8988T (cell line): ENCODE measurements around the gene GLIS2.

Experiments
- DNase-seq: peaks from one replicate; pipeline ENCODE4 v3.0.0; 2011

The GLIS2 gene

DNA sequence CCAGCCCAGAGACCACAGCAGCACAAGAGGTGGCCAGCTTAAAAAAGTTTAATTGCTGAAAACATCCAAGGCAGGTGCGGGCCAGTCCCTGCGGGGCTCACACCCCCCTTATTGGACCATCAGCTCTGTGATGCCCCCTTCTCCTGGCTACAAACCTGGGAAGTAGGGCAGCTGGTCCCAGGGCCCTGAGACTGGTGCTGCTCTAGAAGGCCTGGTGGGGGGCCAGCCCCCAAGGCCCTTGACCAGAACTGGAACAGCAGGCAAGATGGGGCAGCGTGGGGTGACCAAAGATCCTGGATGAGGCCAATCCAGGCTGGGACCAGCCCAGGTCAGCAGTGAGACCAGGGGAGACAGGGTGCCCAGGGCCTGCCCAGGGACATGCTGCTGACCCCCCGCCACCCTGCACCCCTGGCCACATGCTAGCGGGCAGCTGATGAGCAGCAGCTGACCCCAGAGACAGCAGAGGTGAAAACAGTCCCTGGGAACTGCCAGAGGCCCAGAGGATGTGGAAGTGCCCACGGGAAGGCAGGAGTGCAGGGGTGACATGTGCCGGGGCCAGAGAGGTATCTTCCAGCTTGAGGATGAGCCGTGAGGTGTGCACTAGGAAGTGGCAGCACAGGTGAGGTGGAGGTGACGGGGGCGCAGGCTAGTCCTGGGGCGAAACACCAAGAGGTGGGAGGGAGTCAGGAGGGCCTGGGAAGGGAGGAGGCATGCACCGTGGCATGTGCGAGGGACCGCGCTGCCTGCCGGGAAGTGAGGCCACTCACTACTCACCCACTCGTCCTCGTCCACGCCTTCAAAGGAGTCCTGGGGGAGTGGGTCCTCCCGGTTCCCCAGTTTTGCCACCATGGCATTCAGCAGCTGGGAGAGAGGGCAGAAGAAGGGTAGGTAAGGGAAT is 38.9 kb downstream of the GLIS2 start:
- DNase-seq: no peak

DNA sequence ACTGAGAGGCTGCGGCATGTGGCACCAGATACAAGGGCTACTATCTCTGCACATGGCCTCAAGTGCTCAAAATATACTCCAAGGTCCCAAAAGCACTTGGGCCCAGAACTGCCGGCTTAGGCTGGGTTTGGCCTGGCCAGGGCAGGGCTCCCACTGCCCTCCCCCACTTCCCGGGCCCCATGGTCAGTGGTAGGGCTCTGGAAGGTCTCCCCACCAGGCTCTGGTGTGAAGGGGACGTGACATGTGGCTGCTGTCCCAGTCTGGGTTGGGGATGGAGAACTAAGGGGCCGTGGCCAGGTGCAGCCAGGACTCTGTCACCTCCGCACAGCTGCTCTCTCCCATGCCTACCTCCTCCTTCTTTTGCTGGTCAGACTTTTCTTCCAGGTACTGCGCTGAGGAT is 41.0 kb downstream of the GLIS2 start:
- no peak for DNase-seq

DNA sequence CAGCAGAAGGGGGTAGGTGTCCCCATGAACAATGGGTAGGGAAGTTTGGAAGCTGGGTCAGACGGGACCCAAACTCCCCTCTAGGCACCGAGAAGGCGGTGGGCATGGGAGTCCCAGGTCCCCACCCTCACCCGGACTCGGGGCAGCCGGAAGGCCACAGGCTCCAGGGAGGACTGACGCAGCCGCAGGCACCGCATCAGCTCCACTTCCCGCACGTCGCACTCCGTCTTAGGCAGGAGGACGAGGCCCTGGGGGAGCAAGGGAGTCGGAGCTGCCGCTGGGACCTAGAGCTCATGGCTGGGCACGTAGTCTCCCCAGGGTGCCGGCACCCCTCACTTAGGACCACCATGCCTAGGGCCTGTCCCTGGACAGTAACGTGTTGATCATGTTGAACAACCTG is 42.4 kb downstream of the GLIS2 start:
- DNase-seq: no peak

DNA sequence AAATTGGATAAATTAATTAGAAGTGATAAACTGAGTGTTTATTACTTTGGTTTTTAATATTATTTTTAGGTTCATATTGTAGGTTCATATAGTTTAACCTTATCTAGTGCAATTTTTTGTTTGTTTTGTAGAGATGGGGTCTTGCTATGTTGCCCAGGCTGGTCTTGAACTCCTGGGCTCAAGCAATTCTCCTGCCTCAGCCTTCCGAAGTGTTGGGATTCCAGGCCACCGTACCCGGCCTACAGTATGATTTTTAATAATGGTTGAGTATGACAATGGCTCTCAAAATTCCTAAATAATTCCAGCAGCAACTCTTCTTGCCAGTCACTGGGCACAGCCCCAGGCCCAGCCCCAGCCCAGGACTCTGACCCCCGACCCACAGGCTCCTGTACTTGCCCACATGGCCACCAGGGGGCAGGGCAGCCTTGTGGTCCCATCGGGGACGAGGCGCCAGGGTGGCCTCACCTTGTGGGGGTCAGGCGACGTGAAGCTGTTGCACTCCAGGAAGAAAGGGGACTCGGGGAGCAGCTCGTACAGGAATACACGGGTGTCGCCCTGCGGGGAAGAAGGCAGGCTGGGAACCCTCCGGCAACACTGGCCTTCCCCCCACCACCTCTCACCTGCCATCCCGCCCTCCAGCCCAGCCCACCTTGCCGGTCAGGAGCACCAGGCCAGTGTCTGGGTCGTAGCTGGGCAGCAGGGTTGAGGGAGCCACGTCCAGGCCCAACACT is 43.1 kb downstream of the GLIS2 start:
- DNase-seq: no peak

- DNase-seq: no peak
Measured at GRCh38 chr16:4359914-4360313, 44.0 kb downstream of the GLIS2 start.

DNA sequence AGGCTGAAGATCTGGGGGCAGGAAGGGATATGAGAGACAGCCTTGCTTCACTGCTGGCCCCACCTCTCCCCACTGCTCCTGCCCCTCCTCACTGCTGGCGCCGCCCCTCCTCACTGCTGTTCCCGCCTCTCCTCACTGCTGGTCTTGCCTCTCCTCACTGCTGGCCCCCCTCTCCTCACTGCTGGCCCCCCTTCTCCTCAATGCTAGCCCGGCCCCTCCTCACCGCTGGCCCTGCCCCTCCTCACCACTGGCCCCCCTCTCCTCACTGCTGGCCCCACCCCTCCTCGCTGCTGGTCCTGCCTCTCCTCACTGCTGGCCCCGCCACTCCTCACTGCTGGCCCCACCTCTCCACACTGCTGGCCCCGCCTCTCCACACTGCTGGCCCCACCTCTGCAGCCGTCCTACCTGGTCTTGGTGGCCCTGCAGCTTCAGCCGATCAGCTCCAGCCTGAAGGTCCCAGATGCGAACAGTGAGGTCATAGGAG is 44.7 kb downstream of the GLIS2 start:
- no peak for DNase-seq

DNA sequence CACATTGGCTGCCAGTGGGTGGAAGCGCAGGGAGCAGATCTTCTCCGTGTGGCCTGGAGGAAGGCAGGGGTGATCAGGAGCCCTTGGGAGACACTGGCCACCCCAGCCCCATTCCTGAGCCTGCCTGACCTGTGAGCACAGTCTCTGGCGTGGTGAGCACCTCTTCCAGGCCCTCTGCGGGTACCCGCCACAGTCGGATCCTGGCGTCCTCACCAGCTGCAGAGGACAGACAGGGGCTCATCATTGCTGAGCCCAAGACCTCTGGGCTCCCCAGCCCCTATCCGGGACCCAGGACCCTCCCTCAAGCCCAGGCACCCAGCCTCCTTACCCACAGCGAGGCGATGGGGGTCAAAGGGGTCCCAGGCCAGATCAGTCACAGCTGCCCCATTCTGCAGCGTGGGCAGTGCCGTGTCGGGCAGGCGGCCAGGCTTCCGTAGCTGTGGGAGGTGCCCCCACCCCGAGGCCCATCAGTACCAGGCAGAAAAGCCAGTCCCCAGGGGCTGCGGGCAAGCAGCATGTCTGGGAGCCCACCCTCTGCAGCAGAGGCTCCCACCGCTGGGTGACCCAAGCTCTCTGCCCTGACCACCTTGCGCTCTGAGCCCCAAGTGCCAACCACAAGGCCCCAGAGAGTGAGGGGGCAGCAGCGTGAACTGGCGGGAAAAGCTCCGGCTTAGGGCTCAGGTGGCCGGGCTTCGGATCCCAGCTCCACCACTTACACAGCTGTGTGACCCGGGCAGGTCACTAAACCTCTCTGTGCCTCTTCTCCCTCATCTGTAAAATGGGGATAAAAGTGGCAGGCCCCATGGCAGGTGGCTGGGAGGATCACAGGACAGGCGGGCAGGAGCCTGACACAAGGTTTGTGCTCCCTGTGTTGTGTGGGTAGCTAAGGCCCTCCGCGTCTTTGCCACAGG is 45.4 kb downstream of the GLIS2 start:
- no peak for DNase-seq

DNA sequence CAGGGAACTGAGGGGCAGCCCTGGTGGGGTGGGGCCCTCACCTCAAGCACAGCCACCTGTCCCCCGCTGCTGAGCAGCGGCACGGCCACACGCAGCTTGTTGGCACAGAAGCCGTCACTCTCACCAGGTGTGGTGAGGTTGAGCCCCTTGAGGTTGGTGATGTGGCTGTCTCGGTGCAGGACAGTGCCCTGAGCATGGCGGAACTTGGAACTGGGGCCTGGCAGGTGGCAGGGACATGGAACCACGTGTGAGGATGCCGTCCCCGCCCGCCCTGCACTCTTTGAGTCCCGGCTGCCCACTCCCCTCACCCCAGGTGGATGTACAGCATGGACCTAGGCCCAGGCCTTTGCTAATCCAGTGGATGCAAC is 46.1 kb downstream of the GLIS2 start:
- no peak for DNase-seq

- no peak for DNase-seq
Measured at GRCh38 chr16:4362476-4363135, 46.7 kb downstream of the GLIS2 start.

DNA sequence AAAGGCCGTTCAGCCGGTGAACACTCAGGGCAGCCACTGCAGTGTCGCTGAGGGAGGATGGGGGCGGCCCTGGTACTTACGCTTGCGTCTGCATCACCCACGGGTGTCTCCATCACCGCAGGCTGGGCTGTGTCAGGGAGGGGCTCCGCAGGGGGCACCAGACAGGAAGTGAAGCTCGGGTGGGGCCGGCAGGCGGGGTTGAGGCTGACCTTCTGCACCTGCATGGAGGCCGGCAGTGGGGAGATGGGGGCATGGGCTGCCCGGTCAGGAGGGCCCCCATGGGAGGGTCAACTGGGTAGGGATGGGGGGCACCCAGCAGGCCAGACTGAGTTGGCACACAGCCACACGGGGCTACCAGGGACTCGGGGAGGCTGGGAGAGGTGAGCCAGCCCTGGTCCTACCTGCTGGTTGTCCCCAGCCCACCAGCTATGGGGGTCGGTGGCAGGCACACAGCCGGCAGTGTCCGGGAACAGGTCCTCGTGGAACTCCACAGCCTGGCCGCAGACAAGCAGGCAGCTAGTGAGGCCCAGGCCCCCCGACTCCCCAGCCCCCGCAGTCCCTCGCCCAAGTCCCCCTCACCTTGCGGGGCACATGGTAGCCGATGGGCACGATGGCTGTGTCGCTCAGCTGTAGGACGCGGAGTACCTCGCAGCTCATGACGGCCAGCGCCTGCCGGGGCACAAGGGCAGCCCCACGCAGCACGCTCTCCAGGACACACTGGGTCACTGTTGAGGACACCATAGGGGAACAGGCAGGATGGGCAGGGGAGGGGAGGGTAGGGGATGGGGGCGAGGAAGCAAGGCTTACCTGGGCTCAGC is 48.5 kb downstream of the GLIS2 start:
- no peak for DNase-seq

GRCh38 chr16:4365014-4365406 is 49.1 kb downstream of the GLIS2 start:
- DNase-seq: no peak

DNA sequence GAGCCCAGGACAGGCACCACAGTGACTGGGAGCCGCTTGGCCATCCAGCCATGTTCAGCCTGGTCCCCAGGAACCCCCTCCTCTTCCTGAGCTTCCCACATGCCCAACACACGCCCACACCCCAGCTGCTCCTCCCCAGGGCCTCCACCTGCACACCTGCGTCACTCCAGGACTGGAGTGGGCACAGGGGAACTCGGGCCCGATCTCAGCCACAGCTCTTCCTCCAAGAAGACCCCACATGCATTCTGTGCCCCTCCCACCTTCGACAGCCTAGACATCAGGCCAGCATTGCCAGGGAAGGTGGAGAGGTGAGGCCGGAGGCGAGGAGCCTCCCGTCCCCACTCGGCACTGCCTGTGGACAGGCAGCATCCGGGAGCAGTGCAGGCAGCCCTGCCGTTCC is 49.7 kb downstream of the GLIS2 start:
- no peak for DNase-seq

DNA sequence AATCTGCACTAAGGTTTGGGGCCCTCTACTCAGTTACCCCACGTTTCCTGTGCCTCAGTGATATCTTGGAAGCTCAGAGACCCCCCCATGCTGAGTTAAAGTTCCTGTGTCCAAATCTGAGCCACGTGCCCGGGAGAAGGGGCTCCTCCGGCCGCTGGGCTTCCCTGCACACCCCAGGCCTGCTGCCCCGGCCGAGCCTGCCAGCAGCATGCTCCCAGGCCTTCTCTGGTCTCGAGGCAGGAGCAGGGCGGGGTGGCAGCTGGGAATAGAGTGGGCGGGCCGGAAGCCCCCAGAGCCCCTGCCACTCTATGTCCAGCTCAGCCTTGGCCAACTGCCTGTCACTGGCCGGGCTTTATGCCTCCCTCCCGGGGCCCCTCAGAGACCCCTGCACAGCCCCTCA is 50.1 kb downstream of the GLIS2 start:
- DNase-seq: no peak

DNA sequence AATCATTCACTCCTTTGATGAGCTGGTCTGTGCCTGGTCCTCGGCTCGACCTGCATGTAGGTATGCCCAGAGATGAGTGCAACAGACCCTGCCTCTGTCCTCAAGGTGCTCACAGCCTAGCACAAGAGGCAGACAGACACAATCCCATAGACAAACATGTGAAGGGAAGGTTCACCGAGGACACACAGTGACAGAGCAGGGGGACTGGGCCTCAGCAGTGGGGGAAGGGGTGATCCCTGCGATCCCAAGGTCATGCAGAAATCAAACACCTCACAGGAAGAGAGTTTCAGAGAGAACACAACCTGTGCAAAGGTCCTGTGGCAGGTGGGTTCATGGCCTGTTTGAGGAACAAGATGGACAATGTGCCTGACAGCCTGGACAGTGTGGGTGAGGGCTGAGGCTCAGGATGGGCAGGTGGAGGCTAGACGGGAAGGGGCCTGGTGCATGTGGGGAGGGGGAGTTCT is 51.6 kb downstream of the GLIS2 start:
- no peak for DNase-seq

GRCh38 chr16:4369007-4369733 is 53.3 kb downstream of the GLIS2 start:
- no peak for DNase-seq

- no peak for DNase-seq
Measured at GRCh38 chr16:4370151-4370550, 54.3 kb downstream of the GLIS2 start.

DNA sequence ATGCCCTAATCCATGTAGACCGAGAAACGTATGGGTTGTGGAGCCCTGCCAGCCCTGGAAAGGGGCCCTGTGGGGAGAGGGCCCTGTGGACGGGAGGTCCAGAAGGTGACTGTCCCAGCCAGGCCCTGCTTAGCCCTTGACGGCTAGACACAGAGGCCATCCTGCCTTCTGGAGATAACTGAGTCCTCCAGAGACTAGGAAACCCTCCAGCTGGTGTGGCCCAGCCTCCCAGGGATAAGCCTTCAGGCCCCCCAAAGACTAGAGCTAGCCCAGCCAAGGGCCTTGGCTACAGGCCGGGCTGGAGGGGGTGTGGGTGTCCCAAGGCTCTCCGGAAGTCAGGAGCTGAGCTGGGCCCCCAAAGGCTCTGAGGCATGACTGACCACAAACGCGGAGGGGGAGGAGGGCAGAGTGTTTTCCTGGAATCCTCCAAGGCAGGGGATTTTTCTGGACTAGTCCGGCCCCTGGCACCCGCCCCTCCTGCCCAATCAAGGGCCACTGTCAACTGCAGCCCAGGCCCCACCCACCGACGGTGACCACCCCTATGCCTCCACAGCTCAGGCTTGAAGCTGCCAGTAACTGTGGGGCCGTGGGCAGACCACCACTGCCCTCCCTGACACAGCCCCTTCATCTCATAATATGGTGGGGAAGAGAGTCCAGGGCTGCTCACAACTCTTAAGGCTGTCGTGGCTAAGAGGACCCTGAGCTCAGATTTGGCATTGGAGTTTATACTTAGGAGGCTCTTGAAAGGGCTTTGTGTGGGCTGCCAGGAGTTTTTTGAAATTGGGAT is 54.9 kb downstream of the GLIS2 start:
- no peak for DNase-seq

DNA sequence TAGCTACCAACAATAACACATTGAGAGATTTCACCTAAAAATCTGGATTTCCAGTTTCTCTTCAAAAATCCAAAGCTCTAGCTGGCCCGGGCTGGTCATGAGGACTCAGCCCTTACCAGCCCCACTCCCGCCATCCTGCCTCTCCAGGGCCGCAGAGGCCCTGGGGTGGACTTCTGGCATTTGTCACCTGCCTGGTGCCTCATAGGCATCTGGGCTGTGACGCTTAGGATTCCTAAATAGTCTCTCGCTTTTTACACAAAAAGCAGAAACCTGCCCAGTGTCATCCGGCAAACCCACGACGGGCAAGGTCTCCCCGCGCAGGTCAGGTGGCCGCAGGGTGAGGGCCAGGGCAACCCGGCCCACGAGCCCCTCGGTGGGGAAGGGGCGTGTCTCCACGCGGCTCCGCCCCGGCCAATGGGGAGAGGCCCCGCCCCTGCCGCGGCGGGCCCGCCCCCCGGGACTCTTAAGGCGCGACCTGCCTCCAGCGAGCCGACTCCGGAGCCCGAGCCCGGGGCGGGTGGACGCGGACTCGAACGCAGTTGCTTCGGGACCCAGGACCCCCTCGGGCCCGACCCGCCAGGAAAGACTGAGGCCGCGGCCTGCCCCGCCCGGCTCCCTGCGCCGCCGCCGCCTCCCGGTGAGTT is 55.6 kb downstream of the GLIS2 start, which contains the start of gene VASN:
Gene VASN, plus strand, starts transcription at position 492 of the 644 bp plus-strand sequence. CDS start 9,030 bp downstream, outside the sequence.
- peak; percentile 92 for DNase-seq

DNA sequence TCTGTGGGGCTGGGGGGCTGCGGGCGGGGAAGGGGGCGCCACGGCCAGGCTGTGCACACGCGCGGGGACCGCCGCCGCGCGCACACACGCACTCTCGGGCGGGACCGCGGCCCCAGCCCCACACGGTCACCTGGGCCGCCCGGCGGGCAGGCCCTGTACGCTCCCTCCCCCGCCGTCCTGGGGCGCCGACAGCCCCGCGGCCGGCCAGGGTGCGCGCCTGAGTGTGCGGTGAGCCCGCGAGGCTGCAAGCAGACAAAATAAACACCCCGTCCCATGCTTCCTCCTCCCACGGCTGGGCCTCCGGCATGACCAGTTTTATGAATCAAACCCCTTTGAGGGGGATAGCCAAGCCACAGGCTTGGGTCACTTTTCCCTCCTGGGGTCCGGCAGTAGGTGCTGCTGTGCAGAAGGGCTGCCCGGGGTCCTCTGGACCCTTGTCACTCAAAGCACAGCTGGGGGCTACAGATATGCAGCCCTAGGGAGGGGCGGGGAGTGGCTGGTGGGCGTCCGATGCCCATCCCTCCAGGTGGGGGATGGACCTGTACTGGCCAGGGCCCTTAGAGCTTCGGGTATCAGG is 56.2 kb downstream of the GLIS2 start:
- DNase-seq: no peak
